ENCODE data around the gene KRT6C.
"Not testable (repeated sequence)": the region's sequence is repeated elsewhere in the genome, so short reads cannot be mapped to it uniquely, and the experiment has no call there.

KRT6C gene

GRCh38 chr12:52473768-52474167, at the start of gene KRT6C:
TSS of gene KRT6C (minus strand) at chr12:52473805. CDS start at chr12:52473737, 68 bp downstream.
- DNase-seq (ENCODE audit: low read depth in 2 of 2), result no peak

- DNase-seq (ENCODE audit: low read depth in 2 of 2), result no peak
Observed at GRCh38 chr12:52522346-52523011, 48.9 kb upstream of the KRT6C start.

- no peak for DNase-seq (ENCODE audit: low read depth in 2 of 2)
Observed at GRCh38 chr12:52521568-52522266, 48.1 kb upstream of the KRT6C start.

- no peak for DNase-seq (ENCODE audit: low read depth in 2 of 2)
Observed at GRCh38 chr12:52521175-52521567, 47.6 kb upstream of the KRT6C start.

GRCh38 chr12:52519826-52520662, 46.4 kb upstream of the KRT6C start, which contains the start of gene KRT5:
TSS of gene KRT5 (minus strand) at chr12:52520394. CDS start at chr12:52520296, 98 bp downstream.
- no peak for DNase-seq (ENCODE audit: low read depth in 2 of 2)

GRCh38 chr12:52519387-52519703, 45.7 kb upstream of the KRT6C start:
- DNase-seq (ENCODE audit: low read depth in 2 of 2), result no peak

GRCh38 chr12:52518574-52519386, 45.2 kb upstream of the KRT6C start:
- DNase-seq (ENCODE audit: low read depth in 2 of 2), result no peak

- no peak for DNase-seq (ENCODE audit: low read depth in 2 of 2)
Observed at GRCh38 chr12:52517888-52518287, 44.3 kb upstream of the KRT6C start.

GRCh38 chr12:52517005-52517835, 43.6 kb upstream of the KRT6C start:
- DNase-seq (ENCODE audit: low read depth in 2 of 2), result no peak

GRCh38 chr12:52515927-52516831, 42.6 kb upstream of the KRT6C start:
- no peak for DNase-seq (ENCODE audit: low read depth in 2 of 2)

GRCh38 chr12:52515319-52515646, 41.7 kb upstream of the KRT6C start:
- DNase-seq (ENCODE audit: low read depth in 2 of 2), result no peak

GRCh38 chr12:52514471-52515318, 41.1 kb upstream of the KRT6C start:
- no peak for DNase-seq (ENCODE audit: low read depth in 2 of 2)

- DNase-seq (ENCODE audit: low read depth in 2 of 2), result no peak
Observed at GRCh38 chr12:52513736-52514135, 40.1 kb upstream of the KRT6C start.

- DNase-seq (ENCODE audit: low read depth in 2 of 2), result no peak
Observed at GRCh38 chr12:52508211-52508610, 34.6 kb upstream of the KRT6C start.

GRCh38 chr12:52506858-52507715, 33.5 kb upstream of the KRT6C start:
- DNase-seq (ENCODE audit: low read depth in 2 of 2), result no peak

GRCh38 chr12:52502877-52503276, 29.3 kb upstream of the KRT6C start:
- DNase-seq (ENCODE audit: low read depth in 2 of 2), result no peak

- DNase-seq (ENCODE audit: low read depth in 2 of 2), result no peak
Observed at GRCh38 chr12:52501490-52501889, 27.9 kb upstream of the KRT6C start.

- not testable (repeated sequence) for DNase-seq (ENCODE audit: low read depth in 2 of 2)
Observed at GRCh38 chr12:52500574-52500973, 27.0 kb upstream of the KRT6C start.
